HFF-Myc (cell line): ENCODE data around the gene LASP1NB.
"Not testable (repeated sequence)": the region's sequence is repeated elsewhere in the genome, so short reads cannot be mapped to it uniquely, and the experiment has no call there.

Experiments
- DNase-seq: peaks from one replicate; pipeline ENCODE4 v3.0.0-alpha.2; 2011; ENCODE audit warnings: low read depth; ENCODE audit errors: extremely low read depth
- H3K4me3 ChIP-seq: replicated peaks from 2 replicates; pipeline ENCODE4 v1.5.1; 2011; ENCODE audit warnings: low read depth, mild to moderate bottlenecking, control low read depth, low read length
- TF ChIP-seq, protein P1 (sequence below): IDR thresholded peaks from 2 replicates; pipeline ENCODE4 v1.5.1; 2012; ENCODE audit warnings: mild to moderate bottlenecking, low read depth, low read length, control low read depth; ENCODE audit errors: missing control alignments

LASP1NB gene

DNA sequence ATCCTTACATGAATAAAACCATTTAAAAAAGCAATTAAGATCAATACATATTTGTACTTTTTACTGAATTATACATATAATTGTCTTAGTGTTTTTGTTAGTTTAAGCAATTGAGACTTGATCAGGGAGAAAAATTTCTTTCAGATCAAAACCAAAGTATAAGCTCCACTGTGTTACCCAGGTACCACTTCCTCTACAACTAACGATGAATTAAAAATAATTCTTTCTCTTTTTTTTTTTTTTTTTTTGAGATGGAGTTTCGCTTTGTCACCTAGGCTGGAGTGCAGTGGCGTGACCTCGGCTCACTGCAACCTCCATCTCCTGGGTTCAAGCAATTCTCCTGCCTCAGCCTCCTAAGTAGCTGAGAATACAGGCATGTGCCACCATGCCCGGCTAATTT, 35.0 kb downstream of the LASP1NB start:
- DNase-seq = no peak
- H3K4me3 ChIP-seq = no peak overlapping the region
- TF ChIP-seq, protein P1, sequence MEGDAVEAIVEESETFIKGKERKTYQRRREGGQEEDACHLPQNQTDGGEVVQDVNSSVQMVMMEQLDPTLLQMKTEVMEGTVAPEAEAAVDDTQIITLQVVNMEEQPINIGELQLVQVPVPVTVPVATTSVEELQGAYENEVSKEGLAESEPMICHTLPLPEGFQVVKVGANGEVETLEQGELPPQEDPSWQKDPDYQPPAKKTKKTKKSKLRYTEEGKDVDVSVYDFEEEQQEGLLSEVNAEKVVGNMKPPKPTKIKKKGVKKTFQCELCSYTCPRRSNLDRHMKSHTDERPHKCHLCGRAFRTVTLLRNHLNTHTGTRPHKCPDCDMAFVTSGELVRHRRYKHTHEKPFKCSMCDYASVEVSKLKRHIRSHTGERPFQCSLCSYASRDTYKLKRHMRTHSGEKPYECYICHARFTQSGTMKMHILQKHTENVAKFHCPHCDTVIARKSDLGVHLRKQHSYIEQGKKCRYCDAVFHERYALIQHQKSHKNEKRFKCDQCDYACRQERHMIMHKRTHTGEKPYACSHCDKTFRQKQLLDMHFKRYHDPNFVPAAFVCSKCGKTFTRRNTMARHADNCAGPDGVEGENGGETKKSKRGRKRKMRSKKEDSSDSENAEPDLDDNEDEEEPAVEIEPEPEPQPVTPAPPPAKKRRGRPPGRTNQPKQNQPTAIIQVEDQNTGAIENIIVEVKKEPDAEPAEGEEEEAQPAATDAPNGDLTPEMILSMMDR = no peak

DNA sequence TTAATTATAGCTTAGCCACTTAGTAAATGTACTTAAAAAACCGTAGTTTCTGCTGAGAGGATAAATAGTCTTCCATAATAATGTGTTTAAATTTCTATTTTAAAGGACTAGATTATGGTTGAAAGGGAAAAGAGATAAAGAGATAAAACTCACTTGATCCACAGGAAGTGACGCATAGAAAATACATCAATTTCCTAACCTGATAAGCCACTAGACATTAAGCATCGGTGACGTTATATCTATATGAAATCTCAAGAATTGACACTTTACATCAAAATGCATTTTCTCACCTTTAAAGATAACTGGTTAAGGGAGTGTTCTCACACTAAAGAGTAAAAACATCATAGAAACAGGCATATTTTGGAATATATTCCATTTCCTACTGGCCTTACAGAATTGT, 36.0 kb downstream of the LASP1NB start:
- TF ChIP-seq, protein P1 = no peak
- no peak for DNase-seq

DNA sequence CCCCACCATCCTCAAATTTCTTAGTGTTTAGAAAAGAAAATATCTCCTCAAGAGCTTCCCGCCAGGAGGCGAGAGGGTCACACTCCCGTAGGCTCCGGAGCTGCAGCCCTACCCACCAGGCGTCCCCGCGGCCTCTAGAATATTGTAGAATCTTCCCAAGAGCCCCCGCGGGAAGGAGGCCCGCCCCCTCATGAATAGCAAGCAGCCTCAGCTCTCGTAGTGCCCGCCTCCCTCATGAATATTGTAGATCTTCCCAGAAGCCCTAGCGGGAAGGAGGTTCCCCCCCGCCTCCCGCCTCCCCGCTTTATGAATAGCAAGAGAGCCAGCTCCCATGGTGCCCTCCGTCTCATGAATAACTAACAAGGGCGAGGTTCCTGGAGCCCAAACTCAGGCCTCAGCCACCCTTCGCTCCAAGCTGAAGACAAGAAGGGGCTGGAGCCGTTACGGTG, 41.9 kb downstream of the LASP1NB start, which contains the start of gene FBXO47:
FBXO47 (minus strand) TSS at position 114 of the 449 bp plus-strand sequence. CDS start 4,378 bp downstream, outside the sequence.
- DNase-seq = no peak

More for the DNA sequence above, 36.0 kb downstream of the LASP1NB start:
- no peak overlapping the region for H3K4me3 ChIP-seq

DNA sequence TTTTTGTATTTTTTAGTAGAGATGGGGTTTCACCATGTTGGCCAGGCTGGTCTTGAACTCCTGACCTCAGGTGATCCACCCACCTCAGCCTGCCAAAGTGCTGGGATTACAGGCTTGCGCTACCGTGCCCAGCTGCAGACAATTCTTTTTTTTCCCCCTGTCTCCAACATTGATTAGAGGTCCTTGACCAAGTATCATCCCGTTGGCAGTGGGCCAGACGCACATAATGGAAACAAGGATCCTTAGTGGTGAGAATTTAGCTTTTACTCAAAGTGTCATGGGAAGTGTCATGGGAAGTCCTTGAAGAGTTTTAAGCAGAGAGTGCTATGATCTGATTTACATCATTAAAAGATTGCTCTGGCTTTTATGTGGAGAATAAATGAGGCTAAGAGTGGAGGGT, 43.9 kb downstream of the LASP1NB start:
- DNase-seq = no peak
- no peak overlapping the region for H3K4me3 ChIP-seq
- TF ChIP-seq, protein P1 = no peak

More for the DNA sequence above, 41.9 kb downstream of the LASP1NB start, which contains the start of gene FBXO47:
- no peak within 1 kb of the TSS for H3K4me3 ChIP-seq
- TF ChIP-seq, protein P1 = no peak

DNA sequence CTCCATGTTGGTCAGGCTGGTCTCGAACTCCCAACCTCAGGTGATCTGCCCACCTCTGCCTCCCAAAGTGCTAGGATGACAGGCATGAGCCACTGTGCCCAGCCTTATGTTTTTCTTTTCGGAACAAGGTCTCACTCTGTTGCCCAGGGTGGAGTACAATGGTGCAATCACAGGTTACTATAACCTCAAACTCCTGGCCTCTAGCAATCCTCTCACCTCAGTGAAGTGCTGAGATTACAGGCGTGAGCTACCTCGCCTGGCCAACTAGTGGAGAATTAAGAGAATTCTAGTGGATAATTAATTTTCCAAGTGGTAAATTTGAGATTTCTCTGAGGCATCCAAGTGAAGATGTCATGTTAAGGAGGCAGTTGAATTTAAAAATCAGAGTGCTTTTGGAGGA, 44.7 kb downstream of the LASP1NB start:
- TF ChIP-seq, protein P1 = no peak
- H3K4me3 ChIP-seq = no peak overlapping the region
- no peak for DNase-seq

DNA sequence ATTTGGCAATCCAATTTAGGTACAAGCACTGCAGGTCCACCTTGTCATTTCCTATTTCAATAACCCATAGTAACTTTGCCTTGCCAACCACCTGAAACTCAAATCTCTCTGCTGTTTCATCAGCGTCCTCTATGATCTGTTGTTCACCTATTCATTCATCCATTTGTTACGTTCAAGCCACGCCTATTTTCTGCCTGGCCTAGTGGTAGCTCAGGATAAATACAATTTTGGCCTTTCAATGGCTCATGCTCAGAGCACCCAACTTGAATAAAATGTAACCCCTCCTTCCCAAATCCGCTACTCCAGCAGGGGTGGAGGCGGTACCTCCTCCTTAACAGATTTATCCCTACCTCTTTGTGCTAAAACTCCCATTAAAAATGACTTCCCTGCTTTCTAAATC, 45.4 kb downstream of the LASP1NB start:
- H3K4me3 ChIP-seq = no peak overlapping the region
- DNase-seq = no peak
- TF ChIP-seq, protein P1 = no peak

DNA sequence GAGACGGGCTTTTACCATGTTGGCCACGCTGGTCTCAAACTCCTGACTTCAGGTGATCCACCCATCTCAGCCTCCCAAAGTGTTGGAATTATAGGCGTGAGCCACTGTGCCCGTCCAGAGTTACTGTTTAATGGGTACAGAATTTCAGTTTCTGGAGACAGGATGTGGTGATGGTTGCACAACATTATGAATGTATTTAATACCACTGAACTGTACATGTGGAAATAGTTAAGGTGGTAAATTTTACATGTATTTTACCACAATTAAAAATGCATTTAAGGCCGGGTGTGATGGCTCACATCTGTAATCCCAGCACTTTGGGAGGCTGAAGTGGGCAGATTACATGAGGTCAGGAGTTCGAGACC, 50.8 kb downstream of the LASP1NB start:
- not testable (repeated sequence) for DNase-seq, H3K4me3 ChIP-seq
